Measurements from ENCODE around the gene ASIC4.

DNA sequence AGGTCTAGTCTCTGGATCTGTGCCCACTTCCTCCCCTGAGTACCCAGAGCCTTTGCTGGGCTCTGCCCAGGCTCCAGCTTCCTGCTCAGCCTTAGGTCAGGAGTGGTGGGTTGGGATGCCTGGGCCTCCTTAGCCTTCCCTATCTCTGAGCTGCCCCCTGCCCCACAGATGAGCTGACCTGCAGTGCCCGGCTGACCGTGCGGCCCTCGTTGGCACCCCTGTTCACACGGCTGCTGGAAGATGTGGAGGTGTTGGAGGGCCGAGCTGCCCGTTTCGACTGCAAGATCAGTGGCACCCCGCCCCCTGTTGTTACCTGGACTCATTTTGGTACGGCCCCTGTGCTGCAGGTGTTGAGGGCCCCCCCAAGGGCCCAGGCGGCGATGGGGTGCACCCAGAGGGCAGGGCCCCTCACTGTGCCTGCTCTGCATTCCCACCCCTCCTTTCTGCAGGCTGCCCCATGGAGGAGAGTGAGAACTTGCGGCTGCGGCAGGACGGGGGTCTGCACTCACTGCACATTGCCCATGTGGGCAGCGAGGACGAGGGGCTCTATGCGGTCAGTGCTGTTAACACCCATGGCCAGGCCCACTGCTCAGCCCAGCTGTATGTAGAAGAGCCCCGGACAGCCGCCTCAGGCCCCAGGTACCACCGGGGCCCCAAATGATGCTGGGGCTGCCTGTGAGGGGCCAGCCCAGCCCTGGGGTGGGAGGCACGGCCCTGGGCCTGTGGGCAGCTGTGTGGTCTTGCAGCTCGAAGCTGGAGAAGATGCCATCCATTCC is 45.7 kb upstream of the ASIC4 start:
- TF ChIP-seq POLR2A (IDR thresholded peaks at IDR 0.05; ENCODE audit: low read depth, low read length) (no peak), USF2 (IDR thresholded peaks at IDR 0.05; ENCODE audit: low read depth, low read length) (no peak), MAFK (IDR thresholded peaks at IDR 0.05; ENCODE audit: low read depth, low read length) (no peak), CEBPB (IDR thresholded peaks at IDR 0.05; ENCODE audit: low read depth, low read length) (no peak), RCOR1 (IDR thresholded peaks at IDR 0.05; ENCODE audit: insufficient replicate concordance, low read length) (no peak), NFE2L2 (IDR thresholded peaks at IDR 0.05; ENCODE audit: low read depth, low read length) (no peak), SMC3 (IDR thresholded peaks at IDR 0.05; ENCODE audit: low read depth, low read length) (no peak), RFX5 (IDR thresholded peaks at IDR 0.05; ENCODE audit: low read depth, low read length) (no peak)
- TF ChIP-seq, protein P1, sequence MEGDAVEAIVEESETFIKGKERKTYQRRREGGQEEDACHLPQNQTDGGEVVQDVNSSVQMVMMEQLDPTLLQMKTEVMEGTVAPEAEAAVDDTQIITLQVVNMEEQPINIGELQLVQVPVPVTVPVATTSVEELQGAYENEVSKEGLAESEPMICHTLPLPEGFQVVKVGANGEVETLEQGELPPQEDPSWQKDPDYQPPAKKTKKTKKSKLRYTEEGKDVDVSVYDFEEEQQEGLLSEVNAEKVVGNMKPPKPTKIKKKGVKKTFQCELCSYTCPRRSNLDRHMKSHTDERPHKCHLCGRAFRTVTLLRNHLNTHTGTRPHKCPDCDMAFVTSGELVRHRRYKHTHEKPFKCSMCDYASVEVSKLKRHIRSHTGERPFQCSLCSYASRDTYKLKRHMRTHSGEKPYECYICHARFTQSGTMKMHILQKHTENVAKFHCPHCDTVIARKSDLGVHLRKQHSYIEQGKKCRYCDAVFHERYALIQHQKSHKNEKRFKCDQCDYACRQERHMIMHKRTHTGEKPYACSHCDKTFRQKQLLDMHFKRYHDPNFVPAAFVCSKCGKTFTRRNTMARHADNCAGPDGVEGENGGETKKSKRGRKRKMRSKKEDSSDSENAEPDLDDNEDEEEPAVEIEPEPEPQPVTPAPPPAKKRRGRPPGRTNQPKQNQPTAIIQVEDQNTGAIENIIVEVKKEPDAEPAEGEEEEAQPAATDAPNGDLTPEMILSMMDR (conservative IDR thresholded peaks at IDR 0.05; ENCODE audit: low read depth, low read length) = no peak
